ENCODE results near the gene KANTR. TPM values are rescaled to one million over a fixed set of nuclear protein-coding genes. Genes with fewer than 3 reads are reported as not detected.

The KANTR gene
- total RNA-seq, 1 experiment from 2014 or later = 7.7 TPM

- WGBS (ENCODE audit: extremely low coverage, insufficient read length, low lambda C conversion rate) = no CpG with 5 or more reads among the region's 2 CpGs
- H3K36me3 Mint-ChIP-seq (ENCODE audit: insufficient read depth in 1 of 3, low read depth in 3 of 3) = peaks cover 21 to 29% (median 27%) of the 10 kb centered on the region in 3 experiments
Observed at GRCh38 chrX:53156207-53156596, 62.3 kb downstream of the KANTR start.

More at GRCh38 chrX:53156207-53156596, 62.3 kb downstream of the KANTR start:
- H3K27me3 Mint-ChIP-seq (ENCODE audit: low read depth) = no peaks in the 10 kb centered on the region; the same call in 1 of the 2 replicates
- H3K23ac ChIP-seq (ENCODE audit: insufficient read length, low read depth, low read length) = no peak overlapping the region
- no peak overlapping the region for H3K14ac ChIP-seq (ENCODE audit: insufficient read depth, low read length)
- H3K9me3 ChIP-seq (ENCODE audit: control insufficient read depth, low read depth, low read length) = peaks cover 35% of the 10 kb centered on the region
- no peak overlapping the region for H2AK5ac ChIP-seq (ENCODE audit: insufficient read length, low read length)
- H3K27ac Mint-ChIP-seq = no peak overlapping the region
- no peak overlapping the region for H2BK120ac ChIP-seq (ENCODE audit: low read depth, low read length, poor library complexity, severe bottlenecking)
- no peak overlapping the region for H3K56ac ChIP-seq (ENCODE audit: insufficient read length, low read depth, low read length)
- no peak overlapping the region for H3T11ph ChIP-seq (ENCODE audit: low read length)
- no peak overlapping the region for H3K27ac ChIP-seq (ENCODE audit: insufficient read length, low read depth, low read length)
- H4K20me1 ChIP-seq (ENCODE audit: control insufficient read depth, insufficient read depth, insufficient read length) = no peaks in the 10 kb centered on the region
- H3K4me1 ChIP-seq (ENCODE audit: insufficient read depth, low read length) = no peaks in the 10 kb centered on the region
- H4K8ac ChIP-seq (replicated peaks; ENCODE audit: insufficient read length, low read depth, low read length) = no peak overlapping the region
- no peaks in the 10 kb centered on the region for H3K23me2 ChIP-seq (ENCODE audit: insufficient read length, low read depth, low read length, poor library complexity, severe bottlenecking)
- H2BK20ac ChIP-seq (ENCODE audit: low read depth, low read length, poor library complexity, severe bottlenecking) = no peak overlapping the region
- H2AFZ ChIP-seq (ENCODE audit: low read length) = no peak overlapping the region
- H3K4me2 ChIP-seq (ENCODE audit: insufficient read depth, insufficient read length, low read length) = no peak overlapping the region
- no peaks in the 10 kb centered on the region for H3K27me3 ChIP-seq (ENCODE audit: insufficient read depth, low read length)
- no peak for DNase-seq
- peaks cover 66% of the 10 kb centered on the region in 2 experiments for H3K9me3 Mint-ChIP-seq
- no peak for TF ChIP-seq CTCF (conservative IDR thresholded peaks at IDR 0.05)
- H3K9ac ChIP-seq (ENCODE audit: extremely low read depth, insufficient read length, low read length) = no peak overlapping the region
- H3K4me3 Mint-ChIP-seq = no peak overlapping the region
- H3K4me1 Mint-ChIP-seq = no peaks in the 10 kb centered on the region
- H4K91ac ChIP-seq (ENCODE audit: insufficient read length, low read depth, low read length) = no peak overlapping the region
- no peak overlapping the region for H2BK5ac ChIP-seq (ENCODE audit: insufficient read length, low read length)
- no peak overlapping the region for H2BK12ac ChIP-seq (ENCODE audit: insufficient read length, low read depth, low read length)
- no peak overlapping the region for H2BK15ac ChIP-seq (ENCODE audit: low read depth, low read length)
- no peaks in the 10 kb centered on the region for H3K79me2 ChIP-seq (ENCODE audit: insufficient read depth, low read length)
- no peaks in the 10 kb centered on the region for H3K79me1 ChIP-seq (ENCODE audit: insufficient read depth, low read depth, low read length, poor library complexity, severe bottlenecking)
- no peak overlapping the region for H3K18ac ChIP-seq (ENCODE audit: insufficient read length, low read depth, low read length)
- H3K4ac ChIP-seq (ENCODE audit: low read depth, low read length) = no peak overlapping the region
- no peak overlapping the region for H4K5ac ChIP-seq (ENCODE audit: insufficient read length, low read depth, low read length)

All from H9 (cell line).